GM15510 (cell line): ENCODE data around the gene KIF17.

Experiments
- POLR2A ChIP-seq: IDR thresholded peaks from 3 replicates; pipeline ENCODE4 v1.6.1; 2011; ENCODE audit warnings: borderline replicate concordance; ENCODE audit not compliant: insufficient read length; ENCODE audit errors: extremely low read depth

Gene KIF17

GRCh38 chr1:20644416-20644815 lies 73.4 kb downstream of the KIF17 start:
- no peak for TF ChIP-seq POLR2A

GRCh38 chr1:20643080-20643479 lies 74.7 kb downstream of the KIF17 start:
- TF ChIP-seq POLR2A: no peak

GRCh38 chr1:20641975-20642374 lies 75.8 kb downstream of the KIF17 start:
- TF ChIP-seq POLR2A: no peak

DNA sequence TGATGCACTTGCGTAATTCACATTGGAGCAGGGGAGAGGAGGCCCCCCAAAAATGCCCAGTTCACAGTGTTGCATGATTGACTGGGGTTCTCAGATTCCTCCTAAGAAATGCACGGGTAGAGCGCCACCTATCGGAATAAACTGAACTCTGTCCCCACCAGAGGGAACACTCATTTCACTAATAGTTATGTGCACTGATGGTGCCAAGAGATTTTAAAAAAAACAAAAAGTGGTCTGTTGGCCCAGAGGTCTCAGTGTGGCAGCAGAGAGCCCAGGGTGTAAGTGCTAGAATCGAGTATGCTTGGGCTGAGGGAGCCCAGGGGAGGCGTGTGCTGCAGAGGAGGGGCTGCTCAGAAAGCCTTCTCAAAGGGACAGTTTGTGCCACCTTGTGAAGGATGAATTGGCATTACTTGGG lies 77.6 kb downstream of the KIF17 start:
- no peak for TF ChIP-seq POLR2A

- TF ChIP-seq POLR2A: no peak
Measured at GRCh38 chr1:20636785-20637347, 80.9 kb downstream of the KIF17 start.

DNA sequence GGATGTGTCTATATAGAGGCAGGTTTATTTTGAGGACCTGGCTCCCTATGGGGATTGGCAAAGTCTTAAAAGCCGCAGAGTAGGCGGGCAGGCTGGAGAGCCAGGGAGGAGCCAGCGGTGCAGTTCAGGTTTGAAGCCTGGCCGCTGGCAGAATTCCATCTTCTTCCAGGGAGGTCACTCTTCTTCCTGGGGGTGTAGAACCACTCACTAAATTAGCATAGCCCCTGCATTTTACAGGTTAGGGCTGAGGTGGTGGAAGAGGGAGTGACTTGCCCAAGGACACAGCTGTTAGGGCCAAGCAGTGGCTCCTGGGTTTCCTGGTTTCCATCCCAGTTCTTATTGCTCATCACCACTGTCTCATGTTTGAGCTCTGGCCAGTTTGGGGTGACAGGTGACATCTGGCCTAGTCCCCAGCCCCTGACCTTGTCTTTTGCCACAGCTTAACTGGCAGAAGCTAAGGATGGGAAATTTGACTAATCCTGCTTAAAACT lies 83.2 kb downstream of the KIF17 start:
- TF ChIP-seq POLR2A: no peak

- no peak for TF ChIP-seq POLR2A
Measured at GRCh38 chr1:20634065-20634593, 83.7 kb downstream of the KIF17 start.

DNA sequence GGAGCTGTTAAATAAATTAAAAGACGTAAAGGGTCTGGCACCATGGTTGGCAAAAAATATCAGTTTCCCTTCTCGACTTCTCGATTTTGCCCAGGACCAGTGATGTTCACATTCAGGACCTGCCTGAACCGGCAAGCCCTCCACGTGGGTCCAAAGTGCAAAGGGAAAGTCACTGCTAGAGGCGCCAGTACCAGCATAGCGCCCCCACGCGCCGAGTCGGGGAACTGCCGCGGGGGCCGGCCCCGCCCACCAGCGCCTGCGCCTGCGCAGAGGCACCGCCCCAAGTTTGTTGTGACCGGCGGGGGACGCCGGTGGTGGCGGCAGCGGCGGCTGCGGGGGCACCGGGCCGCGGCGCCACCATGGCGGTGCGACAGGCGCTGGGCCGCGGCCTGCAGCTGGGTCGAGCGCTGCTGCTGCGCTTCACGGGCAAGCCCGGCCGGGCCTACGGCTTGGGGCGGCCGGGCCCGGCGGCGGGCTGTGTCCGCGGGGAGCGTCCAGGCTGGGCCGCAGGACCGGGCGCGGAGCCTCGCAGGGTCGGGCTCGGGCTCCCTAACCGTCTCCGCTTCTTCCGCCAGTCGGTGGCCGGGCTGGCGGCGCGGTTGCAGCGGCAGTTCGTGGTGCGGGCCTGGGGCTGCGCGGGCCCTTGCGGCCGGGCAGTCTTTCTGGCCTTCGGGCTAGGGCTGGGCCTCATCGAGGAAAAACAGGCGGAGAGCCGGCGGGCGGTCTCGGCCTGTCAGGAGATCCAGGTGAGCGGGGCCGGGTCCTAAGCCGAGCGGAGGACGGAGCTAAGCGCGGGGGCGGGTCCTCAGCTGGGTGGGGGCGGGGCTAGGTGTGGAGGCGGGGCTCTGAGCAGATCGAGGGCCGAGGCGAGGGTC lies 84.4 kb downstream of the KIF17 start, which contains the start of gene PINK1:
Gene PINK1, plus strand, starts transcription at position 269 of the 875 bp plus-strand sequence. Its CDS starts 91 bp downstream, at position 360.
- TF ChIP-seq POLR2A: peak; percentile 28

DNA sequence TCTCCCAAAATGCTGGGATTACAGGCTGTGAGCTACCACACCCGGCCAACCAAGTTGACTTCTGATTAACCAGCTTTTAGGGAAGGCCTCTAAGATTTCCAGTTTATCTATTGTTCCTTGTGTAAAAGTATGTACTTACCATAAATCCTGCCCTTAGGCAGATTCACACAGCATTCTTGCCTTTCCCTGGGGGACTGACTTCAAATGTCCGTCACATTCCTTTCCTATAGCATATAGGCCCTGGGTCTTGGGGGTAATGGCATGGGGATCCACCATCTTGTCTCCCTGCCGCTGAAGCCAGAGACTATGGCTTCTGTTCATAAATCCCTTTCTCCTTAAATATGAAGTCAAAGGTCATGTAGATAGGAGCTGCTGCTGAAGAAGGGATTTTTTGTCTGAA lies 85.4 kb downstream of the KIF17 start:
- no peak for TF ChIP-seq POLR2A

DNA sequence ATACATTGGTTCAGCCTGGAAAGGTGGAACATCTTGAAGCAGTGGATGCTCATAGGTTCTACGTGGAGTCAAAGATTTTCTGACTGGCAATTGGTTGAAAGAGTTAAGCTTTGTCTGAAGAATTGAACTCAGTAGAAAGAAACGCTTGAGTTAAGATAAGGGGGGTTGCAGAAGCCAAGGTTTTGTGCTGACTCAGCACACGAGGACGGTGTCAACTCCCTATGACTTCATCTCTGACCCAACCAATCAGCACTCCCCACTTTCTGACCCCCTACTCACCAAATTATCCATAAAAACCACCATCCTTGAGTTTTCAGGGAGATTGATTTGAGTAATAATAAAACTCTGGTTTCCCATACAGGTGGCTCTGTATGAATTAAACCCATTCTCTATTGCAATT lies 87.1 kb downstream of the KIF17 start:
- TF ChIP-seq POLR2A: no peak

DNA sequence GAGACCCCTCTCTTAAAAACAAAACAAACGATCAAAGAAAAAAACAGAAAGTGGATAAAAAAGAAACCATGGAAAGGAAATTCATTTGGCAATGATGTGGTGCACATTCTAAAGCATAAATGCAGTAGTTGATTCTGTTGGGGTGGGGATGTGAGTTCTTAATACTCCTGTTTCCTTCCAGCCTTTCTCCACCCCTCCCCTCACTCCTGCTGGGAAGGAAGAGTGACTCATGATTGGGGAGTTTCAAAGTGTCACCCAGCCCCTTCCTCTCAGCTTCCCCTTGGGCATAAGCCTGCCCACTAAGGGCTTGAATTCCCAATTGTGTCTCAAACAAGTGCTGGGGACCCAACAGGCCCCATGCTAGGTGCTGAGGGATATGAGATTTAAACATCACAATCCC lies 91.3 kb downstream of the KIF17 start:
- TF ChIP-seq POLR2A: no peak

DNA sequence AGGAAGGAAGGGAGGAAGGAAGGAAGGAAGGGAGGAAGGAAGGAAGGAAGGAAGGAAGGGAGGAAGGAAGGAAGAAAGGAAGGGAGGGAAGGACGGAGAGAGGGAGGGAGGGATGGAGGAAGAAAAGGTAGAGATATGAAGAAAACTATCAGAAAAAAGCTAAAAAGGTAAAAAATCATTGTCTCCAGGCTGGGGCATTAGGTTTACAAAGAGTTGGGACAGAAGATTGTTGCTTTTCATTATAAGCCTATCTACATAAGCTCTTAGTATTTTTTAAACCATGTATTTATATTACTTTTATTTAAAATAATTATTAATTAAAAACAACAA lies 91.7 kb downstream of the KIF17 start:
- no peak for TF ChIP-seq POLR2A

- TF ChIP-seq POLR2A: no peak
Measured at GRCh38 chr1:20625176-20626097, 92.4 kb downstream of the KIF17 start.

- no peak for TF ChIP-seq POLR2A
Measured at GRCh38 chr1:20624709-20625108, 93.1 kb downstream of the KIF17 start.

DNA sequence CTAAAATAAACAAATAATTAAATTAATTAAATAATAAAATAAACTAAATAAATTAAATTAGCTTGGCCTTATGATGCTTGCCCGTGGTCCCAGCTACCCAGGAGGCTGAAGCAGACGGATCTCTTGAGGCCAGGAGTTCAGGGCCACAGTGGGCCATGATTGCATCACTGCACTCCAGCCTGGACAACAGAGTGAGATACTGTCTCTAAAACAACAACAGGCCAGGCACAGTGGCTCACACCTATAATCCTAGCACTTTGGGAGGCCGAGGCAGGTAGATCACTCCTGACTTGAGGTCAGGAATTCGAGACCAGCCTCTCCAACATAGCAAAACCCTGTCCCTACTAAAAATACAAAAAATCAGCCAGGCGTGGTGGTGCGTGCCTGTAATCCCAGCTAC lies 96.8 kb downstream of the KIF17 start:
- no peak for TF ChIP-seq POLR2A

DNA sequence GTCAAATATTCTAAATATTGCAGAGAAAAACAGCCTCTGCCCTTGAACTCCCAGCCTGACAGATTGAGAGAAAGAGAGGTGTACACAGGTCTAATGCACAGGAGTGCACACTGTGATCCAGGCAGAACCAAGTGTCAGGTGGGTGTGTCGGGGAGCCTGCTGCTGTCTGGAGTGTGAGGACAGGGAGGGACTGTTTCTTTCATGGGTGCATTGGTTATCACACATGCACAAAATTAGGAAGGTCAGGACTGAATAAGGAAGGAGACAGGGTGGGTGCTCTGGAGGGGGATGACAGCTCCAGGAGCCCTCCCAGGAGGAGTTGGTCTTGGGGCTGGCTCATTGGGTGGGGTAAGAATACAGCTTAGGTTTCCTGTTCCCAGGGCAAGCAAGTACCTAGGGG lies 97.8 kb downstream of the KIF17 start:
- no peak for TF ChIP-seq POLR2A

- TF ChIP-seq POLR2A: no peak
Measured at GRCh38 chr1:20618550-20618949, 99.3 kb downstream of the KIF17 start.
